NK-92 (cell line): Measurements from ENCODE around the gene GP5.

Source experiments
- DNase-seq: peaks from one replicate; lab custom pipeline; 2025; ENCODE audit not compliant: unreplicated experiment; lab: John Stamatoyannopoulos, UW

Gene GP5

DNA sequence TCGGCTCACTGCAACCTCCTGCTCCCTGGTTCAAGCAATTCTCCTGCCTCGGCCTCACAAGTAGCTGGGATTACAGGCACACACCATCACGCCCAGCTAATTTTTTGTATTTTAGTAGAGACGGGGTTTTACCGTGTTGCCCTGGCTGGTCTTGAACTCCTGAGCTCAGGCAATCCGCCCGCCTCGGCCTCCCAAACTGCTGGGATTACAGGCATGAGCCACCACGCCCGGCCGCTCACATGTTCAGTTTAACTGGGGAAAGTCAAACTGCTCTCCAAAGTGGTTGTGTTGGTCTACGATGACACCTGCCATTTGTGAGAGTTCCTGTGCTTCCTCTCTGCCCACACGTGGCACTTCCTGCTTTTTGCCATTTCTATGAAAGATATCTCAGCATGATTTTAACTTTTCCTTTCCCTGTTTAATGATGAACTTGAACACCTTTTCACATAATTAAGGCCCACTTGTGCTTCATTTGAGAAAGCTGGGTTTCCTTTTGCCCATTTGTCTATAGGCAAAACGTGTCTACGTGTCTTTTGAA is 877 bp upstream of the GP5 start:
- no peak for DNase-seq

DNA sequence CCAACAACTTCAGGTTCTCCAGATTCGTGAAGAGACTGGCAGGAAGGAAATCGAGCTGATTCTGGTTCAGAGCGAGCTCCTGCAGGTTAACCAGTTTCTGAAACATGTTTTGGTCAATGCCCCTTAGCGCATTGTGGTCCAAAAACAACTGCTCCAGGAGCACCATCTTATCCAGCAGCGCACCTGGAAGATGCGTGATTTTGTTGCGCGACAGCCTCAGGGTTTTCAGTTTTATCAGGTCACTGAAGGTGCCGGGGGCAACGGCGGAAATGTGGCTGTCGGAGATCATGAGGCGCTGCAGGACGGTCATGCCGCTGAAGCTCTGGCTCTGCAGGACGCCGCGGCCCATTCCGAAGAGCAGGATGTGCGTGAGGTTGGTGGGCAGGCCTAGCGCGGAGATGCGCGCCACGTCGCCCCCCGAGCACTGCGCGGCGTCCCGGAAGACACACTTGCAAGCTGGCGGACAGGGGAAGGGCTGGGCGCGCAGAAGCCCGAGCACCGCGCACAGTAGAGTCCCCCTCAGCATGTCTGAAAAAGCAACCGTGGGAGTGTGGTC is 1.2 kb downstream of the GP5 start:
- no peak for DNase-seq

DNA sequence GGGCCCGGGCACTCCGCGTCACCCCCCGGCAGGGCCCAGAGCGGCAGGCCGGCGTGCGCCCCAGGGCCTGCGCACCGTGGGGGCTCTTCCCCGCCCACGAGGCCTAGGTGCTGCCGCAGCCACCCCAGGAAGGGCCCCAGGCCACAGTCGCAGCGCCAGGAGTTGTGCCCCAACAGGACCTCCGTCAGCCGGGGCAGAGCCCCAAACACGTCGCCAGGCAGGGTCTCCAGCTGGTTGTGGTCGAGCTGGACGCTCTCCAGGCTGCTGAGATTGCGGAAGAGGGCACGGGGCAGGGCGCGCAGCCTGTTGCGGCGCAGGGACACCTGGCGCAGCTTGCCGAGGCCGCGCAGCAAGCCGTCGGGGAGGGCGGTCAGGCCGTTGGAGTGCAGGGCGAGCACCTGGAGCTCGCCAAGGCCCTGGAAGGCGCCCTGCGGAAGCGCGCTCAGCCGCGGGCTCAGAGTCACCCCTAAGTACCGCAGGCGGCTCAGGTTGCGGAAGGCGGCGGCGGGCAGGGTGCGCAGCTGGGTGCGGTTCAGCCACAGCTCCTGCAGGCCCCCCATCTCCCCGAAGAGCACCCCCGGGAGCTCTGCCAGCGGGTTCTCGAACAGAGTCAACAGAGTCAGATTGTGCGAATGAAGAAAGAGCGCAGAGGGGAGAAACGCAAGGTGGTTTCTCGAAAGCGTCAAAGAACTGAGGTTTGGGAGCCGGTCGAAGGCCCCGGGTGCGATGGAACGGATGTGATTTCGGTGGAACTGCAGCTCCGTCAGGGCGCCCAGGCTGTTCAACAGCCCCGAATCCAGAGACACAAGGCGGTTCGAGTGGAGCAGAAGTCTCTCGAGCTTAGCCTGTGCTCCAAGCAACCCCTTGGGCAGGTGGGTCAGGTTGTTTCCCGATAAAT is 2.0 kb downstream of the GP5 start:
- no peak for DNase-seq

DNA sequence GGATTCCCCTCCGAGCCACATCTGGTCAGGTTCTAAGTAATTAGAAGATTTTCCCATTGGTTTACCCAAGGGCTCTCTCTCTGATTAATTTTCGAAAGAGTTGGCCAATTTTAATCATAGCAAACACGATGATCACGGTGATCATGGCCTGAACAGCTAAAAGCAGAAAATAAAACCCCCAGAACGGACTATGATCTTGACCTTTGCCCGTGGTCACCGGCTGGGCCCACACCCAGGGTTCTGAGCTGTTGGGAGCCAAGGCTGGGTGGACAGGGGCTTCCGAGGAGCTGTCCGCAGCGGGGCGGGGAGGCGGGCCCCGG is 2.6 kb downstream of the GP5 start:
- DNase-seq: no peak

DNA sequence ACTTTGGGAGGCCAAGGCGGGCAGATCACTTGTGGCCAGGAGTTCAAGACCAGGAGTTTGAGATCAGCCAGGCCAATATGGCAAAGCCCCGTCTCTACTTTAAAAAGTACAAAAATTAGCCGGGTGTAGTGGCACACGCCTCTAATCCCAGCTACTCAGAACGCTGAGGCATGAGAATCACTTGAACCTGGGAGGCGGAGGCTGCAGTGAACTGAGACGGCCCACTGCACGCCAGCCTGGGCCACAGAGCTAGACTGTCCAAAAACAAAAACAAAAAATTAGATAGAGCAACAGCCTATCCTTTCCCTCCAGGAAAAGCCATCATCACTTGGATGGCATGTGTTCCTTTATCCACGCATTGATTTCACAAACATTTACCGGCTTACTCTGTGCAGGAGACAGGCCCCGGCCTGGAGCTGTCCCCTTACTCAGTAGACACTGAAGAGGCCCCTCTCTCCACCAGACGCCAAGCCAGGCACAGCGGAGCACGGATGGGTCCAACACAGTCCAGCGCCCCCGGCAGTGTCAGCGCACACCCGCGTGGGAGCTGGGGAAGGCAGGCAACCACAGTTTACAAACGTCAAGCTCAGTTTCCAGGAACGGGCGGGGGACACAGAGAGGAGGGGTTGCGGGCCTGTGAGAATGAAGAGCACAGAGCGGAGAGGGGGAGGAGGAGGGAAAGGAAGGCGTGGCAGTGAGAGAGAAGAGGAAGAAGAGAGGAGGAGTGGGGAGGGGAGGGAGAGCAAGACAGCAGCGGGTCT is 3.1 kb downstream of the GP5 start:
- DNase-seq: no peak

DNA sequence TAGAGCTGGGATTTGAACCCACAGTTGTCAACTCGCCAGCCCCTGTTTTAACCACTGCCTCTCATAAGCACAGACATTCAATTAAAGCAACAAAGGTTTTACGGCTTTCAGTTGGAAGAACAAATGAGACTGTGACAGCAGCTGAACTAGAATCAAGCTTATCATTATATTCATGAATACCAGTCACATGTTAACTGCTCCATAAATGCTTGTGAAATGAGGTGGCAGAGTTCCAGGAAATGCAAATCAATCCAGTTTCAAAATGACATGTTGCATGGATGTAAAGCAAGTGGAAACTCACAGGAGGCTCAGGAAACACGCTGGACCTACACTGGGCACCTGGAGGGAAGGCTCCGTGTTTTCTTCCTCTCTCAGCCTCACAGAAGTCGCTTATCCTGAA is 3.9 kb downstream of the GP5 start:
- DNase-seq: no peak

DNA sequence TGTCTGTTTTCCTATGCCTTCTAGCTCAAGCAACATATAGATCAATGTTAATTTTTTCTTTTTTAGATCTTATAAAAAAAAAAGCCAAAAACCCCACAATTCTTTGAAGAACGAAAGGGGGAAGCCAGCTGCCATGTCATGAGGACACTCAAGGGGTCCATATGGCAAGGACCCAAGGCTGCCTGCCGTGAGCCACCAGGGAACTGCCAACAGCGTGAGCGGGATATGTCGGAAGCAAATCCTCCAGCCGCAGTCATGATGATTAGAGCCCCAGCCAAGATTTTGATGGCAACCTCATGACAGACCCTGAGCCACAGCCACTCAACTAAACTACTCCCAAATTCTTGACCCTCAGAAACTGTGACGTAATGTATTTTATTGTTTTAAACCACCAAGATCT is 6.5 kb downstream of the GP5 start:
- no peak for DNase-seq

DNA sequence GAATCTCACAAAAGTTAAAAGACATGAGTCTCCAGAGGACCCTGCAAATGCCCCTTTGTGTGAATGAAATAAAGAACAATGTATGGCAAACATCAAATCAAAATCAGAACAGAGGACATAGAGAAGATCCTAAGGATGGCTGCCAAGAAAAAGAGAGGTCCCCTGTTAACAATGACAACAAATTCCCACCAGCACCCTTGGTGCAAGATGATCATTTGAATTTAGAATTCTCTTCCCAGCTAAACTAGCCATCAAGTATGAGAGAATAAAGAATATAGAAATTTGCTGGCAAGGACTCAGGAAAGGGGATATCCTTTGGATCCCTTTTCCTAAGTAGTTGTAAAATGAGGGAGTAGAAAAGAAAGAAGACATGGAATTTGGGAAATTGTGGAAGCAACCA is 8.2 kb downstream of the GP5 start:
- no peak for DNase-seq

DNA sequence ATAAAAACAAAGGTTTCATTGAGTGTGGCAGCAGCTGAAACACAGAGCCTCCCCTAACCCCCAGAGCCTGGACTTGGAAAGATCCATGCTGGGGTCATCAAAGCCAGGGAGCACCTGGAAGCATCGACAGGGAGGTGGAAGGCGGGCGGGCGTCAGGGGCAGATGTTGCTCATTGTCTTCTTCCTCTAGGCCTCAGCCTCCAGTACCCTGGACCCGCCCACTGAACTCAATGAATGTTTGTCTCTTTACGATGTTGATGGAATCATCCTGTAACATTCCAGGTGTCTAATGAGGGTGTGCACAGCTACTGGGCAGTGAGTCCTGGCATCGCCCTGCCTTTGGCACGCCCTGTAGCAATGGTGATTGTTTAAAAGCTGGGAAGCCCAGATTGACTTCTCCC is 9.8 kb downstream of the GP5 start:
- no peak for DNase-seq

DNA sequence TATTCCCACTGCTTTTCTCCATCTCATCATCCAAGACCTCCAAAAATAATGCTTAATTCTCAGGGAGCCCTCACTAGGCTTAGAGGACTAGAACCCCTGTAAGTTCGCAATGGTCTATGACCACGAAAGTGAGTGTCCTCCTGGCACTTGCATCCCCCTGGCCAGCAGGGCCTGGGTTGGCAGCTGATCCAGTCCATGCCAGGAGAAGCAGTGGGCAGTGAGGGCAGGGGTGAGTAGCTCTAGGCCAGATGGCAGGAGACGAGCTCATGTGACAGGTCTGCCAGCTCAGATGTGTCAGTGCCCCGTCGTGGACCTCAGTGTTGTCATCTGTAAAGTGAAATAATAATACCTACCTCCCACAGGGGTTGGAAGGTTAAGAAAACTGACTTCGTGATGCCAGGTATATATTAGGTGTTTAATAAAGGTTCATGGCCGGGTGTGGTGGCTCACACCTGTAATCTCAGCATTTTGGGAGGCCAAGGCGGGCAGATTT is 11.1 kb downstream of the GP5 start:
- DNase-seq: no peak

DNA sequence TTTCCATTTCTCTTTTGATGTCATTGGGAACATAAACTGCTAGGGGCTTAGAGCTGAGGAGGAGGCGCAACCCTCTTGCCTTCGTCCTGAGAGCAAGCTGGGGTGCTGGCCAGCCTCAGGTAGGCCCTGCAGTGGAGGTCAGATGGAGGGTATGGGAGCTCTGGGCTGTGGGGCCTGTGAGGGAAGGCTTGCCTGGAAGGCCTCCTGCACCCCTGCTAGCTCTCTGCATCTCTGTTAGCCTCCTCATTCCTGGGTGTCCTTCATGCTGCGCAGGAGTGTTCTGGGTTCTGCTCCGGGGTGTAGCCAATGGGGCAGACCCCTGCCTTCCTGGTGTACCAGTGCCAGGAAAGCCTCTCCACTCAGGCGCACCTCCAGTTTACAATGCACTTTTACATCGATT is 11.8 kb downstream of the GP5 start:
- no peak for DNase-seq

DNA sequence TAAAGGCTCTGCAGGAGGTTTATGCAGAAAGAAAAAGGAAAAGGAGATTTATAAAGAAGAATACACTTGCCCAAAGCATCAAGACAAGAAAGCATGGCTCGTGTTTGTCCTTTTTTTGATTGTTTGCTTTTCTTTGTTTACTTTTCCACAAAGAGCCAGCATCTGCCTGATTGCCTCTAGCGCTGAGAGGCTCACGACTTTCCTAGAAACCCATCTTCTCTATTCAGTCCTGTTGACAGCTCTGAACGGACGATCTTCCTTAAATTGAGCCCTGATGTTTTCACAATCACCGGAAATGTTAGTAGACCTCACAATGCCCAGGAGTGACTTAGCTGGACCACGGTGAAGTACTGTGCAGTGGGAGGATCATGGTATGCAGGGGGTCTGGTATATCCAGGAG is 12.4 kb downstream of the GP5 start:
- DNase-seq: no peak

DNA sequence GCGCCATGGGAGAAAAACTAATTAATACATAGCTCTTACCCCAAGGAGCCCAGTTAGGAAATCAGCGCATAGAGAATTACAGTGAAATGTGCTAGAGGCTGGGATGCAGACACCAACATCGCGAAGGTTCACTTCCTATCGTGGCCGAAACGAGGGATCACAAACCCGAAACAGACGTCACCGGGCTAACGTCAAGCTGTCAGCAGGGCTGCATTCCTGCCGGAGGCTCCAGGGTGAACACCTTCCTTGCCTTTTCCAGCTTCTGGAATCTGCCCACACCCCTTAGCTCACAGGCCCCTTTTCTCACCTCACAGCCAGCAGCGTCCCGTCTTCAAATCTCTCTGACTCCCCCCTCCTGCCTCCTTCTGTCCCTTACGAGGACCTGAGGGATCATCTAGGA is 13.0 kb downstream of the GP5 start:
- DNase-seq: no peak

DNA sequence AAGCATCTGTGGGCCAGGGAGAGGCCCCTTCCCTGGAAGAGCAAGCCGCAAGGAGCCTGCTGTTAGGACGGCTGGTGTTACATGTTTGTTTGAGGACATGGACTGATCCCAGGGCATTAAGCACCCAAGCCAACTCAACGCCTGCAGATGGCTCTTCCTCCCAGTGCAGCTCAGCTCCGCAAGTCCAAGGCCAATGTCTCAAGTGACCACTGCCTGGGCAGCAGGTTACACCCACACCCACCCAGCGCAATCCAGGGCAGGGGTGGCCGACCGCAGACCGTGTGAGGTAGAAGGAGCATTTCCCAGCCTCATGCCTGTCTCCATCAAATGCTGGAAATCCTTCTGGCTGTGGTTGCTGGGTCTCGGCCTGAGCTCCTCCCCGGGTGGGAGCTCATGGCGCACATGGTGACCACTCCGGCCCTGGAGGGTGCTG is 14.5 kb downstream of the GP5 start:
- DNase-seq: no peak

DNA sequence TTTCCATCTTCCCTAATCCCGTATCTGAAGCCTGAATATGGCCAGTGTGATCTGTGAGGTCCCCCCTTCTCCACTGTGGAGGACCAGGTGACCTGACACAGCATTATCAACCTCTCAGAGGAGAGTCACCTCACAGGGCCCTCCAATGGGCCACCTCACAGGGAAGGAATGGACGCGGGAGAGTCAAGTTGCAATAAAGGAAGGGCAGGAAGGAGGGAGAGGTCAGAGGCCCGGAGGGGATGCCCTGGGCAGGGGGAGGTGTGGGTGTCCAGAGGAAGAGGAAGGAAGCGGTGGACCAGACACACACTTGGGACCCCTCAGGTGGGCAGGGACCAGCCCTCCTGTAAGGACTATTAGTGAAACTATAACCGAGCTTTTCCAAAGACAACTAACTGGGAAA is 14.9 kb downstream of the GP5 start:
- DNase-seq: no peak

DNA sequence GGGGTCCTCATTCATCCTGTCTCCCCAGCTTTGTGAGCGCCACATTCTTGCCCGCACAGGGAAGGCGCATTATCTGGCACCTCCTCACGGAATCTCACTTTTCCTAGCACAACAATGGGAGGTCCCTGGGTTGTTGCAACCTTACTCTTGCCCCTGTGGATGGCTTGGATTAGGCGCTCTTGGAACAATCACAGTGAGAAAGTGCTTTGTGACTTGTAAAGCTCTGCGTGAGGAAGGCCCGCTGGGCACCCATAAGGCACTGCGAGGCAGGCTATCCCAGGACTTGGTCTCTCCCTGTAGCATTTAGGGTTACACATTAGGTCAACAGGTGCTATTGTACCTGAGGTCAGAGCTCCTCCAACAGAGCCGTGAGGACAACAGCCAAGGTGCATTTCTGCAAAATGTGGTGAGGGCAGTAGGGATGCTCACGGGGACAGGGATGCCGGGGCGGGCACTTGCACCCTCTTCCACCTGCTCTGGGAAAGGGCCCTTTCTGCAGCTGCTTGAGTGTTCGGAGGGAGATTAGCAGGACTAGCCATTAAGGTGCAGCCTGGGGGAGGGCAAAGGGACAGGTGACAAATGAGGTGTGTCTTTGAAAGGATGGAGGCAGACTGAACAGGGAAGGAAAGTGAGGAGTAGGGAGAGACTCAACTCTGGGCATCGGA is 15.7 kb downstream of the GP5 start:
- DNase-seq: no peak

DNA sequence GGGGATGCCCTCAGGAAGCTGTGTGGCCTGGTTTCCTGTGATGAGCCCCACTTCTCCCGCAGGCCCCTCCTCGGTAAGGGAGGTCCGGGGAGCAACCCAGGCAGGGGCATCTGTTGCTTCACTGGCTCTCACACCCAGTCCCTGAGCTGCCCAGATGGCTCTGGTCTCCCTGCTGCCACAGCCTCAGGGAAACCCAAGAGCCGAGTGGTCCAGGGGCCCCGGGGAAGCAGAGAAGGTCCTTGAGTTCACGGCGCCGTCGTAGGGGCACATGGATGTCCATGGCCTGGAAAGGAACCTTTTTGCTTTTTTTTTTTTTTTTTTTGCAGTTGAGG is 16.2 kb downstream of the GP5 start:
- no peak for DNase-seq

DNA sequence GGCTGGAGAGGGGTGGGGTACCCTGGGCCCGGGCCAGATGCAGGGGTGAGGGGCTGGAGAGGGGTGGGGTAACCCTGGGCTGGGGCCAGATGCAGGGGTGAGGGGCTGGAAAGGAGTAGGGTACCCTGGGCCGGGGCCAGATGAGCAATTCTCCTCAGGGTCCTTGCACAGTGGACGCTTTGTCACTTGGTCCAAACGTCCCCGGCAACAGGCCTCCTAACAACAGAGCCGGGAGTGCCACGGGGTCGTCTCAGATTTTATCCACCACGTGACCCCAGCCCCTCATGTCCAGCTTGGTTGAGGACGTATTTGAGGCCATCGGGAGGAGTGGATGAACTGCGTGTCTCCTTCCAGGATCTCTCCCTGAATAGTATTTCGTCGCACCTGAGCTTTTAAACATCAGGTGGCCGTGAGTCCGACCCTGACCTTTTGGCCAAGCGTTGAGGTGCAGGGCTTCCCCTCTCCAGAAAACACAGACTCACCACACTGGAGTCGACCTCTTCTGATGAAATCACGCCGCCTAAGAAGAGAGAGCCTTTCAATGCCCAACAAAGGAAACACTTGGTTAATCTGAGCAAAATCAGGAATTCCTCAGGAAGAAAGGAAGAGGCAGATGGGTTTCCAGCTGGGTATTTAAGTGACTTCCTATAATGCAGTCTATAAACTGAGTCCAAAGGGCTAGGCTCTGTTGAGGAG is 16.7 kb downstream of the GP5 start:
- no peak for DNase-seq

DNA sequence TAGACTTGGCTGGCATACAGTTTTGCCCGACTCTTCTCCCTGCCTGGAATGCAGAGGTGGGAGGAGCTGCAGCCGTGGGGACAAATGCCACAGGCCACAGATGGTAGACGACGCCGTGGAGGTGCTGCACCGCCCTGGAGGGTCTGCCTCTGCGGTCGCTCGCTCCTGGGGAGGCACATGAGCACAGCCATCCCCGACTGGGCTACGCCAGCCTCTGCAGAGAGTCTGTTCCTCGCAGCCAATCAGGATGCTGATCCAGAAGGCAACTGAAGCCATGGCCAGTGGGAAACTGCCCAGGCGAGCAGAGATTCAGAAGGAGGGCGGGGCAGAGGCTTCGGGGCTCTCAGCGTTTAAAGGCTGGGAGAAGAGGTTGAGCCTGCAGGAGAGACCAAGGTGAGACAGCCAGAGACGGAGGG is 17.6 kb downstream of the GP5 start:
- no peak for DNase-seq

DNA sequence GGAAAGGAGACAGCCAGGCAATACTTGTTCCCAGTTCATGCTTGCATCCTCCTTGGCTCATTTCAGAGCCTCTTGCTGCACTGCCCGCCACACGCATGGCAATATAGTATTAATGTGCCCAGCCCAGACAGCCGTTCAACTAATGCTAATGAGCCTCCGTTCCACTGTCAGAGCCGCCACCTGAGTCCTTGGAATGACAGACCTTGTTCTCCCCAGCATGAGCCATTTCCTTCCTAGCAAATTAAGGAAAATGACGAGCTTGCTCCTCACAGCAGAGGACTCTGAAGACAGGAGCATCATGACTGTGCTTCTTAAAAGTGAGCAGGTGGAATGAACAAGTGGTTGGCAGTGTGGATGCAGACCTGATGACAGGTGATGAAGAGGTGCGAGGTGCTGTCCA is 18.7 kb downstream of the GP5 start:
- no peak for DNase-seq

DNA sequence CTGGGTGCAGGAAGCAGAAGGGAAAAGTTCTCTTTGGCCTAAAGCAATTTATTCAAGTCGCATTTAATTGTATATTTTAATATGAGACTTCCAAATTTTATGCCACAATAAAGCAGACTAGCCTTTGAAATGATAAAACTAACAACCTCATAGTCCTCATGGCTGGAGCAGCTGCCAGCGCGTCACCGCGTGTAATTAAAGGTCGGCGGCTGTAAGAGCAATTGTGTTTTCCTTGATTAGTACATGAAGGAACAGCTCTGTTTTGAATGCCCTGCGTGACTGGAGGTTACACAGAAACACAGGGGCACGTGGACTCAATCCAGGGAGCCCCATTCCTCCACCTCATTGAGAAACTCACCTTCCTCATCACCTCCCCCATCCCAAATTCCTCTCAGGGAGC is 19.4 kb downstream of the GP5 start:
- DNase-seq: no peak
